HCT116 (cell line): Measurements from ENCODE around the gene GLRX. TPM values are rescaled to one million over a fixed set of nuclear protein-coding genes. Genes with fewer than 3 reads are reported as not detected.

Source experiments
- ATAC-seq: fragments of 200-7000 bp; cut with Tn5 transposase; 2 replicates; pipeline ENCODE4 v1.9.1; 2020; ENCODE audit warnings: mild to moderate bottlenecking, moderate library complexity
- BruUV-seq: library from RNA; stranded (reverse); fragments of 400-500 nt; replicated peaks from 2 replicates; lab custom pipeline; 2021; lab: Mats Ljungman, UMichigan
- CTCF ChIA-PET: fragments of 300-600 bp; sonication (Branson Sonifier 250); formaldehyde crosslinking; loops from one replicate; lab custom pipeline; 2021; ENCODE audit warnings: antibody characterized with exemption; lab: Charles Lee
- POLR2A ChIA-PET: fragments of 300-600, 350-600 bp; sonication (Branson Sonifier 250); formaldehyde crosslinking; loops from one replicate; lab custom pipeline; 2021; ENCODE audit warnings: antibody characterized with exemption; lab: Charles Lee
- RAD21 ChIA-PET, 2 experiments: fragments of 300-600 bp; sonication (Branson Sonifier 250); formaldehyde crosslinking; loops; one replicate each; lab custom pipeline; 2023; ENCODE audit warnings: low total read pairs in 2 of 2; ENCODE audit not compliant: uncharacterized antibody in 2 of 2, unreplicated experiment in 2 of 2, low non-redundant PET in 1 of 2; lab: Charles Lee
- DNase-seq: peaks from one replicate; pipeline ENCODE4 v3.0.0-alpha.2; 2010; ENCODE audit warnings: low read depth, low spot score
- H2AFZ ChIP-seq: fragments of 200-600 bp; shearing (Covaris generic), sonication (generic); 2 replicates; pipeline ENCODE4 v1.6.1; 2017; ENCODE audit warnings: low read depth, mixed run types, mixed read lengths, antibody characterized with exemption, low read length; ENCODE audit not compliant: poor library complexity, severe bottlenecking
- H3K27ac ChIP-seq: 2 replicates; pipeline ENCODE4 v1.5.1; 2012; ENCODE audit warnings: low read depth, low read length
- H3K27me3 ChIP-seq: fragments of 200-600 bp; sonication (generic); 2 replicates; pipeline ENCODE4 v1.6.1; 2016; ENCODE audit warnings: mixed run types, low read length, mixed read lengths; ENCODE audit not compliant: insufficient read depth
- H3K36me3 ChIP-seq, 2 experiments: fragments of 200-500 bp in 1 of 2; fragments of 200-600 bp in 1 of 2; sonication (Bioruptor generic) in 1 of 2; sonication (generic) in 1 of 2; 2 replicates each; pipeline versions ENCODE4 v1.5.1 to v1.6.1; 2014 to 2016; ENCODE audit warnings: low read length in 2 of 2, inconsistent platforms in 1 of 2, mixed read lengths in 1 of 2, mixed run types in 1 of 2; ENCODE audit not compliant: insufficient read depth in 2 of 2, control insufficient read depth in 1 of 2
- H3K4me1 ChIP-seq, 2 experiments: fragments of 200-600 bp in 1 of 2; sonication (generic) in 1 of 2; 2 replicates each; pipeline versions ENCODE4 v1.5.1 to v1.6.1; 2012 to 2017; ENCODE audit warnings: low read length in 2 of 2, inconsistent platforms in 1 of 2, mild to moderate bottlenecking in 1 of 2, mixed read lengths in 1 of 2, mixed run types in 1 of 2, moderate library complexity in 1 of 2; ENCODE audit not compliant: insufficient read depth in 2 of 2, control insufficient read depth in 1 of 2
- H3K4me2 ChIP-seq: fragments of 200-600 bp; sonication (generic); 2 replicates; pipeline ENCODE4 v1.6.1; 2017; ENCODE audit warnings: mixed run types, low read length, mixed read lengths
- H3K4me3 ChIP-seq, 2 experiments: fragments of 200-600 bp in 1 of 2; sonication (generic) in 1 of 2; replicated peaks in 1 of 2; 2 replicates each; pipeline ENCODE4 v1.5.1; 2011 to 2016; ENCODE audit warnings: low read length in 2 of 2, control low read depth in 1 of 2, low read depth in 1 of 2, mild to moderate bottlenecking in 1 of 2, mixed read lengths in 1 of 2, mixed run types in 1 of 2
- H3K79me2 ChIP-seq: fragments of 200-600 bp; sonication (generic); 2 replicates; pipeline ENCODE4 v1.6.1; 2017; ENCODE audit warnings: mild to moderate bottlenecking, mixed run types, low read length, moderate library complexity, mixed read lengths; ENCODE audit not compliant: insufficient read depth
- H3K9ac ChIP-seq: fragments of 200-600 bp; sonication (generic); 2 replicates; pipeline ENCODE4 v1.6.1; 2016; ENCODE audit warnings: low read length, mixed read lengths
- H3K9me2 ChIP-seq: fragments of 200-600 bp; sonication (generic), shearing (Covaris generic); 2 replicates; pipeline ENCODE4 v1.6.1; 2017; ENCODE audit warnings: mixed run types, mild to moderate bottlenecking, moderate library complexity; ENCODE audit not compliant: insufficient read depth
- H3K9me3 ChIP-seq, 2 experiments: fragments of 200-500 bp in 1 of 2; fragments of 200-600 bp in 1 of 2; sonication (Bioruptor generic) in 1 of 2; sonication (generic) in 1 of 2; 2 replicates each; pipeline ENCODE4 v1.6.1; 2014 to 2017; ENCODE audit warnings: low read length in 2 of 2, mixed read lengths in 2 of 2, inconsistent platforms in 1 of 2, low read depth in 1 of 2, mild to moderate bottlenecking in 1 of 2, mixed run types in 1 of 2, moderate library complexity in 1 of 2; ENCODE audit not compliant: control insufficient read depth in 1 of 2, insufficient read depth in 1 of 2
- H4K20me1 ChIP-seq: fragments of 200-600 bp; sonication (generic), shearing (Covaris generic); 2 replicates; pipeline ENCODE4 v1.6.1; 2017; ENCODE audit warnings: mixed run types, mild to moderate bottlenecking, moderate library complexity; ENCODE audit not compliant: insufficient read depth
- CBX3 ChIP-seq: IDR thresholded peaks from 2 replicates; pipeline ENCODE4 v1.6.1; 2012; ENCODE audit warnings: low read depth
- CEBPB ChIP-seq: IDR thresholded peaks from 2 replicates; pipeline ENCODE4 v1.6.1; 2012; ENCODE audit warnings: low read depth
- EGR1 ChIP-seq: IDR thresholded peaks from 2 replicates; pipeline ENCODE4 v1.6.1; 2012; ENCODE audit warnings: low read depth
- ELF1 ChIP-seq: IDR thresholded peaks from 2 replicates; pipeline ENCODE4 v1.6.1; 2012; ENCODE audit warnings: low read depth, borderline replicate concordance
- EZH2 ChIP-seq: fragments of 200-600 bp; sonication (generic); IDR thresholded peaks from 2 replicates; pipeline ENCODE4 v1.6.1; 2017; ENCODE audit warnings: antibody characterized with exemption, mixed run types
- EZH2phosphoT487 ChIP-seq: fragments of 200-600 bp; IDR thresholded peaks from 2 replicates; pipeline ENCODE4 v1.6.1; 2018; ENCODE audit warnings: antibody characterized with exemption, borderline replicate concordance
- FOSL1 ChIP-seq: IDR thresholded peaks from 2 replicates; pipeline ENCODE4 v1.6.1; 2012; ENCODE audit warnings: low read depth
- SP1 ChIP-seq: IDR thresholded peaks from 2 replicates; pipeline ENCODE4 v1.6.1; 2012; ENCODE audit warnings: low read depth
- TCF7L2 ChIP-seq: IDR thresholded peaks from 2 replicates; pipeline ENCODE4 v1.7.0; 2011; ENCODE audit warnings: borderline replicate concordance, inconsistent platforms; ENCODE audit not compliant: insufficient read depth, insufficient read length; ENCODE audit errors: extremely low read depth
- YY1 ChIP-seq: IDR thresholded peaks from 2 replicates; pipeline ENCODE4 v1.6.1; 2011; ENCODE audit warnings: low read length, low read depth, moderate library complexity, mild to moderate bottlenecking; ENCODE audit not compliant: insufficient replicate concordance; ENCODE audit errors: extremely low read depth
- intact Hi-C: fragments of 100-400 bp; cut with micrococcal nuclease; formaldehyde crosslinking; loops from 2 replicates; pipeline ENCODE4 v1.10.0; 2022
- total RNA-seq: library from RNA; stranded (reverse); gene quantifications from one replicate; pipeline ENCODE4 v1.2.1, GENCODE V29; 2021; ENCODE audit not compliant: unreplicated experiment
- TF ChIP-seq, protein P1 (sequence below): IDR thresholded peaks from 2 replicates; pipeline ENCODE4 v1.6.1; 2012
- TF ChIP-seq, protein P2 (sequence below): IDR thresholded peaks from 2 replicates; pipeline ENCODE4 v1.6.1; 2012; ENCODE audit warnings: low read depth
- TF ChIP-seq, protein P3 (sequence below): IDR thresholded peaks from 2 replicates; pipeline ENCODE4 v1.6.1; 2011; ENCODE audit warnings: mild to moderate bottlenecking, low read length, moderate library complexity; ENCODE audit not compliant: insufficient replicate concordance; ENCODE audit errors: extremely low read depth
- TF ChIP-seq, protein P4 (sequence below), 3 experiments: fragments of 200-600 bp in 1 of 3; sonication (generic) in 1 of 3; IDR thresholded peaks in 2 of 3; conservative IDR thresholded peaks in 1 of 3; 2 replicates each; pipeline ENCODE4 v1.5.1; 2012 to 2017; ENCODE audit warnings: low read depth in 2 of 3, low read length in 2 of 3, antibody characterized with exemption in 1 of 3, borderline replicate concordance in 1 of 3, control low read depth in 1 of 3, mild to moderate bottlenecking in 1 of 3, mixed read lengths in 1 of 3, mixed run types in 1 of 3, moderate library complexity in 1 of 3; ENCODE audit not compliant: insufficient read depth in 1 of 3

GLRX gene
- total RNA-seq, 1 experiment from 2014 or later, result 29.3 TPM

DNA sequence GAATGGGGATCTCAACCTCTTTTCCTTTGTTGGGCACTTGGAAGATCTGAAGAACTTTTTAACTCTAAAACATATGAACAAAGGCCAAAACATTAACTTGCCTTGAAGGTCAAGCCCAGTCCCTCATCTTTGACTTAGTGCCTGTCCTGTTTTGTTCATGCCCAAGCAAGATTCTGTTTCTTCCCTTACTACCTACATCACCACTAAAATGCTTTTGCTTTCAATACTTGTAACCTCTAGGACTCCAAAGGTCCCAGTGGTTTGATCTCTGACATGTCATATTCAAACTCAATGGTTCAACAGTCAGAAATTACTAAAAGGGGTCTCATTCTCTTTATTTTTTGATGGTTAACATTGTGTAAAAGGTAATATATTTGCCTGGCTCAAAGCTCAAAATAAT is 24.0 kb downstream of the GLRX start:
- H3K79me2 ChIP-seq, result no peaks in the 10 kb centered on the region
- intact Hi-C loops, result no loop called here
- H4K20me1 ChIP-seq, result no peaks in the 10 kb centered on the region
- no peak overlapping the region for H3K9ac ChIP-seq
- H3K9me3 ChIP-seq, result no peaks in the 10 kb centered on the region
- no peak overlapping the region for H3K27ac ChIP-seq
- ATAC-seq, result no peak
- no TSS peak for BruUV-seq
- ChIA-PET CTCF (no interaction called here), RAD21 (no interaction called here), POLR2A (no interaction called here)
- H3K4me3 ChIP-seq, result no peak overlapping the region
- H3K27me3 ChIP-seq, result no peaks in the 10 kb centered on the region
- peaks cover 0 to 4% of the 10 kb centered on the region in 2 experiments; a peak in 1 of 4 replicates for H3K36me3 ChIP-seq
- no peak overlapping the region for H3K4me2 ChIP-seq
- H3K4me1 ChIP-seq, result no peaks in the 10 kb centered on the region
- no peak for TF ChIP-seq FOSL1
- TF ChIP-seq, protein P1, sequence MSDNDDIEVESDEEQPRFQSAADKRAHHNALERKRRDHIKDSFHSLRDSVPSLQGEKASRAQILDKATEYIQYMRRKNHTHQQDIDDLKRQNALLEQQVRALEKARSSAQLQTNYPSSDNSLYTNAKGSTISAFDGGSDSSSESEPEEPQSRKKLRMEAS, result no peak
- no peak for TF ChIP-seq EGR1
- no peak for TF ChIP-seq YY1
- no peak for TF ChIP-seq EZH2
- TF ChIP-seq EZH2phosphoT487, result no peak
- TF ChIP-seq, protein P2, sequence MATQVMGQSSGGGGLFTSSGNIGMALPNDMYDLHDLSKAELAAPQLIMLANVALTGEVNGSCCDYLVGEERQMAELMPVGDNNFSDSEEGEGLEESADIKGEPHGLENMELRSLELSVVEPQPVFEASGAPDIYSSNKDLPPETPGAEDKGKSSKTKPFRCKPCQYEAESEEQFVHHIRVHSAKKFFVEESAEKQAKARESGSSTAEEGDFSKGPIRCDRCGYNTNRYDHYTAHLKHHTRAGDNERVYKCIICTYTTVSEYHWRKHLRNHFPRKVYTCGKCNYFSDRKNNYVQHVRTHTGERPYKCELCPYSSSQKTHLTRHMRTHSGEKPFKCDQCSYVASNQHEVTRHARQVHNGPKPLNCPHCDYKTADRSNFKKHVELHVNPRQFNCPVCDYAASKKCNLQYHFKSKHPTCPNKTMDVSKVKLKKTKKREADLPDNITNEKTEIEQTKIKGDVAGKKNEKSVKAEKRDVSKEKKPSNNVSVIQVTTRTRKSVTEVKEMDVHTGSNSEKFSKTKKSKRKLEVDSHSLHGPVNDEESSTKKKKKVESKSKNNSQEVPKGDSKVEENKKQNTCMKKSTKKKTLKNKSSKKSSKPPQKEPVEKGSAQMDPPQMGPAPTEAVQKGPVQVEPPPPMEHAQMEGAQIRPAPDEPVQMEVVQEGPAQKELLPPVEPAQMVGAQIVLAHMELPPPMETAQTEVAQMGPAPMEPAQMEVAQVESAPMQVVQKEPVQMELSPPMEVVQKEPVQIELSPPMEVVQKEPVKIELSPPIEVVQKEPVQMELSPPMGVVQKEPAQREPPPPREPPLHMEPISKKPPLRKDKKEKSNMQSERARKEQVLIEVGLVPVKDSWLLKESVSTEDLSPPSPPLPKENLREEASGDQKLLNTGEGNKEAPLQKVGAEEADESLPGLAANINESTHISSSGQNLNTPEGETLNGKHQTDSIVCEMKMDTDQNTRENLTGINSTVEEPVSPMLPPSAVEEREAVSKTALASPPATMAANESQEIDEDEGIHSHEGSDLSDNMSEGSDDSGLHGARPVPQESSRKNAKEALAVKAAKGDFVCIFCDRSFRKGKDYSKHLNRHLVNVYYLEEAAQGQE, result no peak
- TF ChIP-seq CEBPB, result no peak
- no peak for TF ChIP-seq TCF7L2
- no peak for TF ChIP-seq ELF1
- no peak for TF ChIP-seq CBX3
- TF ChIP-seq SP1, result no peak
- TF ChIP-seq, protein P3, sequence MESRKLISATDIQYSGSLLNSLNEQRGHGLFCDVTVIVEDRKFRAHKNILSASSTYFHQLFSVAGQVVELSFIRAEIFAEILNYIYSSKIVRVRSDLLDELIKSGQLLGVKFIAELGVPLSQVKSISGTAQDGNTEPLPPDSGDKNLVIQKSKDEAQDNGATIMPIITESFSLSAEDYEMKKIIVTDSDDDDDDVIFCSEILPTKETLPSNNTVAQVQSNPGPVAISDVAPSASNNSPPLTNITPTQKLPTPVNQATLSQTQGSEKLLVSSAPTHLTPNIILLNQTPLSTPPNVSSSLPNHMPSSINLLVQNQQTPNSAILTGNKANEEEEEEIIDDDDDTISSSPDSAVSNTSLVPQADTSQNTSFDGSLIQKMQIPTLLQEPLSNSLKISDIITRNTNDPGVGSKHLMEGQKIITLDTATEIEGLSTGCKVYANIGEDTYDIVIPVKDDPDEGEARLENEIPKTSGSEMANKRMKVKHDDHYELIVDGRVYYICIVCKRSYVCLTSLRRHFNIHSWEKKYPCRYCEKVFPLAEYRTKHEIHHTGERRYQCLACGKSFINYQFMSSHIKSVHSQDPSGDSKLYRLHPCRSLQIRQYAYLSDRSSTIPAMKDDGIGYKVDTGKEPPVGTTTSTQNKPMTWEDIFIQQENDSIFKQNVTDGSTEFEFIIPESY, result no peak
- TF ChIP-seq, protein P4, sequence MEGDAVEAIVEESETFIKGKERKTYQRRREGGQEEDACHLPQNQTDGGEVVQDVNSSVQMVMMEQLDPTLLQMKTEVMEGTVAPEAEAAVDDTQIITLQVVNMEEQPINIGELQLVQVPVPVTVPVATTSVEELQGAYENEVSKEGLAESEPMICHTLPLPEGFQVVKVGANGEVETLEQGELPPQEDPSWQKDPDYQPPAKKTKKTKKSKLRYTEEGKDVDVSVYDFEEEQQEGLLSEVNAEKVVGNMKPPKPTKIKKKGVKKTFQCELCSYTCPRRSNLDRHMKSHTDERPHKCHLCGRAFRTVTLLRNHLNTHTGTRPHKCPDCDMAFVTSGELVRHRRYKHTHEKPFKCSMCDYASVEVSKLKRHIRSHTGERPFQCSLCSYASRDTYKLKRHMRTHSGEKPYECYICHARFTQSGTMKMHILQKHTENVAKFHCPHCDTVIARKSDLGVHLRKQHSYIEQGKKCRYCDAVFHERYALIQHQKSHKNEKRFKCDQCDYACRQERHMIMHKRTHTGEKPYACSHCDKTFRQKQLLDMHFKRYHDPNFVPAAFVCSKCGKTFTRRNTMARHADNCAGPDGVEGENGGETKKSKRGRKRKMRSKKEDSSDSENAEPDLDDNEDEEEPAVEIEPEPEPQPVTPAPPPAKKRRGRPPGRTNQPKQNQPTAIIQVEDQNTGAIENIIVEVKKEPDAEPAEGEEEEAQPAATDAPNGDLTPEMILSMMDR (IDR thresholded peaks at IDR 0.05 in 2 of 3, conservative IDR thresholded peaks at IDR 0.05 in 1 of 3; ENCODE audit: borderline replicate concordance in 1 of 3, insufficient read depth in 1 of 3, low read depth in 2 of 3, low read length in 2 of 3), result no peak
- H2AFZ ChIP-seq, result no peak overlapping the region
- DNase-seq, result no peak
- no peaks in the 10 kb centered on the region for H3K9me2 ChIP-seq
